ENCODE results near the gene JPH4. TPM values are rescaled to one million over a fixed set of nuclear protein-coding genes. Genes with fewer than 3 reads are reported as not detected.

The JPH4 gene
- total RNA-seq, 2 donors from 2014 or later: 0.39 TPM; not detected in 1

DNA sequence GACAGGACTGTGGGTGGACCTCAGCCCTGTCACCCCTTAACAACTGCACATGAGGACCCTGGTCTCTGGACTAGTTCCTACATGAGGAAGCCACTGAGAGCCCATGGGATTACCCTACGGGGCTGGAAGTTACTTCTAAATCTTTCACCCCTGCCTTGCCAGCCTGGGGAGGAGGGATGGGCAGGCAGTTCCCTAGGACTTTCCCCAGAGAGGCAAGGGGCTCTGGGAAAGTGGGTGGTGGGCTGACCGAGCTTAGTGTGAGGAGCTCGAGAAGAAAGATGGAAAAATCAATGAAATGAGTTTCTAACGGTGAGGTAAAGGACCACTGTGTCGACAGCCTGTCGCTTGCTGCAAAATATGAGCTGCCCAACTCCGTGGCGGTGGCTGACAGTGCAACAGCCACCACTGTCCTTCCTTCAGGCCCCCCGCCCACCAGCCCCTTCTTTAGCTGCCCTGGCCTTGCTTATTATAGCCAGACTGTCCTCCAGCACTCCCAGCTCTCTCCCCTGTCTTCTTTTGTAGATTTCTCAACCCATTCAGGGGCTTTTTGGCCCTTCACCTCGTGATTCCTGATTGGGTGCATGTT, 32.0 kb downstream of the JPH4 start:
- TF ChIP-seq, protein P1, sequence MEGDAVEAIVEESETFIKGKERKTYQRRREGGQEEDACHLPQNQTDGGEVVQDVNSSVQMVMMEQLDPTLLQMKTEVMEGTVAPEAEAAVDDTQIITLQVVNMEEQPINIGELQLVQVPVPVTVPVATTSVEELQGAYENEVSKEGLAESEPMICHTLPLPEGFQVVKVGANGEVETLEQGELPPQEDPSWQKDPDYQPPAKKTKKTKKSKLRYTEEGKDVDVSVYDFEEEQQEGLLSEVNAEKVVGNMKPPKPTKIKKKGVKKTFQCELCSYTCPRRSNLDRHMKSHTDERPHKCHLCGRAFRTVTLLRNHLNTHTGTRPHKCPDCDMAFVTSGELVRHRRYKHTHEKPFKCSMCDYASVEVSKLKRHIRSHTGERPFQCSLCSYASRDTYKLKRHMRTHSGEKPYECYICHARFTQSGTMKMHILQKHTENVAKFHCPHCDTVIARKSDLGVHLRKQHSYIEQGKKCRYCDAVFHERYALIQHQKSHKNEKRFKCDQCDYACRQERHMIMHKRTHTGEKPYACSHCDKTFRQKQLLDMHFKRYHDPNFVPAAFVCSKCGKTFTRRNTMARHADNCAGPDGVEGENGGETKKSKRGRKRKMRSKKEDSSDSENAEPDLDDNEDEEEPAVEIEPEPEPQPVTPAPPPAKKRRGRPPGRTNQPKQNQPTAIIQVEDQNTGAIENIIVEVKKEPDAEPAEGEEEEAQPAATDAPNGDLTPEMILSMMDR (IDR thresholded peaks at IDR 0.05): no peak
- Histone ChIP-seq H3K27me3 (no peaks in the 10 kb centered on the region), H3K27ac (no peak overlapping the region), H3K36me3 (no peaks in the 10 kb centered on the region), H3K4me1 (peaks cover 0 to 8% of the 10 kb centered on the region in 2 donors), H3K4me3 (no peak overlapping the region), H3K9me3 (no peaks in the 10 kb centered on the region)
- DNase-seq (ENCODE audit: low spot score): no peak

DNA sequence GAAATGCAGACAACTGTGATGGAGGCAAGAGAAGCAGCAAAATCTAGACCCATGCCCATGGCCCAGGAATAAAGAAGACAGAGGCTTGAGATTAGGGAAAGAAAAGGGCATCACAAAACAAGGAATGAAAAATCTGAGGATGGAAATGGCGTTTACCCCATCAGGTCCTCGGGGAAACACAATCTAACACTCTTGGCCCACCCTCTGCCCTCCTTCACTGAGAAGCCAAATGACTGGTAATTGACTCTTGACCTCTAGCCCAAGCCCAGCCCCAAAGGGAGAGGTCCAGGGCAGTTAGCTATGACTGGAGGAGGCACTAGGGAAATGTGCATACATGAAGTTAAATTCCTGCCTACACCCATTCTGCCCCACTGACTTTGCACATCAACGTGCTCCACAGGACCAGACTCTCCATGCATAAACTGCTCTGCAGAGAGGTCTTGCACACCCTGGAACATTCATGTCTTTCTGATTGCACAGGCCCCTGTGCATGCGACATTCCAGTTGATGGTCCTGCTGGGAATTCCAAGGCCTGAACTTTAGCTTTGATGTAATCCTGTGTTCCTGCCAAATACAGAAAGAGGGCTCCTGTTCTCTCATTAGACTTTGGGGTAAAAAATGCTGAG, 32.7 kb downstream of the JPH4 start:
- Histone ChIP-seq H3K27ac (peak overlapping the region in 1 of 2 donors; percentile 64), H3K36me3 (no peaks in the 10 kb centered on the region), H3K27me3 (no peaks in the 10 kb centered on the region), H3K4me3 (no peak overlapping the region), H3K9me3 (no peaks in the 10 kb centered on the region), H3K4me1 (peaks cover 0 to 8% of the 10 kb centered on the region in 2 donors)
- TF ChIP-seq, protein P1 (IDR thresholded peaks at IDR 0.05): no peak
- DNase-seq (ENCODE audit: low spot score): no peak

DNA sequence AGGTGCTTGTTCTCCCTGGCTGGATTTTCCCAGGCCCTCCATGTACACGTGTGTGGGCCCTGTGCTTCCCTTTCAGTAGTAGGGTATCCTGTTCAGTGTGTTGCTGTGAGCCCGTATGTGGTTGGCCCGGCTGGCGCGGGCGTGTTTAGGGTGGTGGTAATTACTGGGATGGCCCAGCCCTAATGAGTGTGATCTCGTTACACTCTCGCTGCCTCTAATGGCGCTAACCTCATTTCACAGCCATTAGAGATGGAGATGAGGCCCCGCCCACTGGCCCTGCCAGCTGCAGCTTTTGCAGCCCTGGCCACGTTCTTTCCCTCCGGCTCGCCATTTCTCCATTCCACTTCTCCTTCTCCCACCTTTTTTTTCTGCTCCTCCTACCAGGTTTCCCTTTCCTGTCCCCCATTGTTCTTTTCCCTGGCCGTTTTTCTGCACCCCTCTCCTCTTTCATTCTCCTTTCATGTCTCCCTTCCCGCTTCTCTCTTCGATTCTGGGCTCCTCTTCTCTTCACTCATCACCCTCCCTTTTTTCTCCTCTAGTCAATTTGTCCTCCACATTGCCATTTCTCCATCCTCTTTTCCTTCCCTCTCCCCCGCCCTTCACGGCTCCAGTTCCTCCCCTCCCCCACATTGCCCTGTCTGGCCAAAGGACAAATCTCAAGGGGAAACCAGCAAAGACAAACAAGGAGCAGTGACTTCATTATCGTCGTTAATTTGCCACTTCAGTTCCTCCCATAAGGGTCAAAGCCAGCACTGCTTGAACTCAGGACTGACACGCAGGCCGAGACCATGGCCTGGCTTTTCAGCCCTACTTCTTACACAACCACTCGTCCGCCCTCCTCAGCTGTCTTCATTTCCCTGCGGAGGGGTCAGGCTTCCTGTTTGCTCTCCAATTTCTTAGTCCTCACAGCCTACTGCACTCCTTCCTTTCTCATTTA, 33.8 kb downstream of the JPH4 start:
- Histone ChIP-seq H3K4me3 (no peak overlapping the region), H3K27ac (peak overlapping the region; percentile 23 to 64), H3K4me1 (no peaks in the 10 kb centered on the region), H3K27me3 (no peaks in the 10 kb centered on the region), H3K9me3 (no peaks in the 10 kb centered on the region), H3K36me3 (no peaks in the 10 kb centered on the region)
- peak; percentile 73 for DNase-seq (ENCODE audit: low spot score)
- TF ChIP-seq, protein P1 (IDR thresholded peaks at IDR 0.05): no peak

DNA sequence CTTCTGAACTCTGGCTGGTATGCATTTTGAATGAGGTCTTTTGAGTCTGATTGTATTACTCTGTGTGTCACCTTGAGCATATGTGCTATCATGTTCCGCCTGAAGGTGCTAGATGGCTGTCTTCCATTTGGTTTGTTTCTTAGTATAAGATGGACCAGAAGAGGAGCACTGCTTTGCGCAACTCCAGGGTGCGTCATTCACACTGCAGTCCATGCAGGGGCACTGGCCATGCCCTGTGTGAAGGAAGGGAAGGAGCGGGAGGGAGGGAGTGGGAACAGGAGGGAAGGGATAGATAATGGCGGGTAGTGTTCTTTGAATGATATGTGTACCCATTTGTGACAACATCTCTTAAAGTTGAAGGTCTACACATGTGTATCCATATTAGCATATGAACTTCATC, 35.2 kb downstream of the JPH4 start:
- no peaks in the 10 kb centered on the region for H3K9me3 ChIP-seq
- no peaks in the 10 kb centered on the region for H3K27me3 ChIP-seq
- no peaks in the 10 kb centered on the region for H3K36me3 ChIP-seq
- H3K4me3 ChIP-seq: no peak overlapping the region
- TF ChIP-seq, protein P1 (IDR thresholded peaks at IDR 0.05): no peak
- no peak overlapping the region for H3K27ac ChIP-seq
- DNase-seq (ENCODE audit: low spot score): no peak
- H3K4me1 ChIP-seq: peaks cover 0 to 8% of the 10 kb centered on the region in 2 donors

DNA sequence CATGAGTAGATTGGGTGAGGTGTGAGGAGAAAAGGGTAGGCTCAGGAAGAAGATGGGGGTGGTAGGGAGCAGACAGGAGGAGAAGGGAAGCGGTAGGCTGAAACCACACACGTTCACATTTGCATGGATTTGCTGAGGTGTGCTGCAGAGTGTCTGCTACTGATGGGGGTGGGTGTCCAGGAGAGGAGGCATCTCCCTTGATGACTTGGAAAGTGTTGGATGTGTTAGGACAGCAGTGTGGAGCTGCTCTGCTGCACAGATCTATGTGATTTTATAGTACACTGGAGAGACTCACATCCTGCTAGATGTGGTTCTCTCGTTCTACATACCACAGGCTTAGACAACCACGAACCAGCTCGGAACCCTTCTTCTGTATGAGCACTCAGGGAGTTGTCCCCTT, 36.3 kb downstream of the JPH4 start:
- TF ChIP-seq, protein P1 (IDR thresholded peaks at IDR 0.05): no peak
- DNase-seq (ENCODE audit: low spot score): no peak
- Histone ChIP-seq H3K27me3 (no peaks in the 10 kb centered on the region), H3K27ac (no peak overlapping the region), H3K4me1 (peaks cover 0 to 8% of the 10 kb centered on the region in 2 donors), H3K4me3 (no peak overlapping the region), H3K9me3 (no peaks in the 10 kb centered on the region), H3K36me3 (no peaks in the 10 kb centered on the region)
